GM08714 (cell line): ENCODE results near the gene HAND1.

Experiments used
- H3K4me3 ChIP-seq: fragments of 200-500 bp; sonication (Bioruptor generic); 2 replicates; pipeline ENCODE4 v1.5.1; 2014; ENCODE audit warnings: mild to moderate bottlenecking, low read length, inconsistent platforms
- ZNF274 ChIP-seq: IDR thresholded peaks from 2 replicates; pipeline ENCODE4 v1.6.1; 2012; ENCODE audit warnings: mild to moderate bottlenecking, low read depth, low read length

HAND1 gene

GRCh38 chr5:154477382-154478223 lies 424 bp downstream of the HAND1 start:
- TF ChIP-seq ZNF274, result no peak
- H3K4me3 ChIP-seq, result no peak overlapping the region

GRCh38 chr5:154476354-154477205 lies 1.4 kb downstream of the HAND1 start:
- no peak for TF ChIP-seq ZNF274
- no peak overlapping the region for H3K4me3 ChIP-seq

- no peak for TF ChIP-seq ZNF274
- no peak overlapping the region for H3K4me3 ChIP-seq
These were observed 2.3 kb downstream of the HAND1 start for GRCh38 chr5:154475591-154476353.

GRCh38 chr5:154474396-154475334 lies 3.4 kb downstream of the HAND1 start:
- H3K4me3 ChIP-seq, result no peak overlapping the region
- no peak for TF ChIP-seq ZNF274

- no peak overlapping the region for H3K4me3 ChIP-seq
- TF ChIP-seq ZNF274, result no peak
These were observed 4.3 kb downstream of the HAND1 start for GRCh38 chr5:154473581-154474283.

- no peak overlapping the region for H3K4me3 ChIP-seq
- TF ChIP-seq ZNF274, result no peak
These were observed 5.0 kb downstream of the HAND1 start for GRCh38 chr5:154472871-154473580.

GRCh38 chr5:154470947-154471870 lies 6.8 kb downstream of the HAND1 start:
- H3K4me3 ChIP-seq, result no peak overlapping the region
- TF ChIP-seq ZNF274, result no peak

- TF ChIP-seq ZNF274, result no peak
- H3K4me3 ChIP-seq, result no peak overlapping the region
These were observed 7.9 kb downstream of the HAND1 start for GRCh38 chr5:154470137-154470536.

GRCh38 chr5:154467655-154468354 lies 10.2 kb downstream of the HAND1 start:
- H3K4me3 ChIP-seq, result no peak overlapping the region
- no peak for TF ChIP-seq ZNF274

- H3K4me3 ChIP-seq, result no peak overlapping the region
- no peak for TF ChIP-seq ZNF274
These were observed 11.4 kb downstream of the HAND1 start for GRCh38 chr5:154466671-154467070.
